Activated CD8-positive, alpha-beta memory T cell treated with anti-CD3 and anti-CD28 coated beads for 4 hours (primary cell): ENCODE results near the gene RNF217.

ENCODE experiments used
- DNase-seq, 2 donors: peaks; one replicate each; pipeline ENCODE4 v3.0.0-alpha.2; 2020; ENCODE audit warnings: low read depth in 2 of 2

The RNF217 gene

GRCh38 chr6:125099211-125100073 is 137.2 kb downstream of the RNF217 start:
- DNase-seq: no peak

- no peak for DNase-seq
These were observed 137.9 kb downstream of the RNF217 start for GRCh38 chr6:125100074-125100652.

GRCh38 chr6:125101128-125101527 is 138.9 kb downstream of the RNF217 start:
- no peak for DNase-seq

GRCh38 chr6:125101631-125102030 is 139.4 kb downstream of the RNF217 start:
- no peak for DNase-seq

GRCh38 chr6:125102411-125102810 is 140.2 kb downstream of the RNF217 start:
- no peak for DNase-seq

GRCh38 chr6:125102891-125103290 is 140.7 kb downstream of the RNF217 start:
- no peak for DNase-seq

- DNase-seq: no peak
These were observed 142.2 kb downstream of the RNF217 start for GRCh38 chr6:125104425-125104824.

- no peak for DNase-seq
These were observed 144.8 kb downstream of the RNF217 start for GRCh38 chr6:125107048-125107447.

- DNase-seq: no peak
These were observed 145.7 kb downstream of the RNF217 start for GRCh38 chr6:125107896-125108295.

- no peak for DNase-seq
These were observed 147.8 kb downstream of the RNF217 start for GRCh38 chr6:125110056-125110455.

- DNase-seq: no peak
These were observed 149.2 kb downstream of the RNF217 start for GRCh38 chr6:125111219-125111983.

GRCh38 chr6:125112934-125113333 is 150.7 kb downstream of the RNF217 start:
- DNase-seq: no peak

GRCh38 chr6:125114248-125114858 is 152.1 kb downstream of the RNF217 start:
- no peak for DNase-seq

- DNase-seq: no peak
These were observed 153.9 kb downstream of the RNF217 start for GRCh38 chr6:125116170-125116569.

- DNase-seq: no peak
These were observed 154.5 kb downstream of the RNF217 start for GRCh38 chr6:125116710-125117109.

- no peak for DNase-seq
These were observed 155.6 kb downstream of the RNF217 start for GRCh38 chr6:125117818-125118217.

- no peak for DNase-seq
These were observed 157.9 kb downstream of the RNF217 start for GRCh38 chr6:125120054-125120590.

- no peak for DNase-seq
These were observed 159.7 kb downstream of the RNF217 start for GRCh38 chr6:125121894-125122293.

GRCh38 chr6:125123051-125123450 is 160.8 kb downstream of the RNF217 start:
- DNase-seq: no peak

- DNase-seq: no peak
These were observed 161.3 kb downstream of the RNF217 start for GRCh38 chr6:125123468-125124048.

GRCh38 chr6:125124049-125124669 is 161.9 kb downstream of the RNF217 start:
- no peak for DNase-seq
